GM19351 (cell line): ENCODE measurements around the gene KCNJ16.
"Not testable (repeated sequence)": the region's sequence is repeated elsewhere in the genome, so short reads cannot be mapped to it uniquely, and the experiment has no call there.

Experiments
- ATAC-seq: cut with Tn5 transposase; IDR thresholded peaks from one replicate; pipeline ENCODE4 v1.9.1; 2021; ENCODE audit warnings: mild to moderate bottlenecking, moderate library complexity; ENCODE audit not compliant: unreplicated experiment

Gene KCNJ16

DNA sequence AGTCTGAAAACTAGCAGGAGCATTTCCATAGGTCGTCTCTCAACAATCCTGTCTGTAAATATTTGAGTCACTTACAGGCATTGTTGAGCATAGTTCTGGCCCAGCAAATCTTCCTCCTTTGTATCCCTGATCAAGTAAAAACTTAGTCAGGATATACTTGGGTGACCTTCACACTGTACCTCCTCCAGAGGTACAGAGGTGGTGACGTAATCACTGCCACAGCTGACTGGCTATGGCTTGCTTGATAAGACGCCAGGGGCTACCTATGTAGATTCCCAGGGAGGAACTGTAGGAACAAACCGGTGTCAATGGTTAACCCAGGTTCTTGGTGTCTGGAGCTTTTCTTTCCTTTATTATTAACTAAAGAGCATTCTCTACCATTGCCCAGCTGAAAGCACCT is at the start of gene KCNJ16:
Gene KCNJ16, plus strand, starts transcription at position 270 of the 400 bp plus-strand sequence. CDS start 56,863 bp downstream, outside the sequence.
- ATAC-seq, result no peak

GRCh38 chr17:70028397-70028796 is 46.6 kb upstream of the KCNJ16 start:
- no peak for ATAC-seq

GRCh38 chr17:70028978-70029767 is 45.9 kb upstream of the KCNJ16 start:
- no peak for ATAC-seq

DNA sequence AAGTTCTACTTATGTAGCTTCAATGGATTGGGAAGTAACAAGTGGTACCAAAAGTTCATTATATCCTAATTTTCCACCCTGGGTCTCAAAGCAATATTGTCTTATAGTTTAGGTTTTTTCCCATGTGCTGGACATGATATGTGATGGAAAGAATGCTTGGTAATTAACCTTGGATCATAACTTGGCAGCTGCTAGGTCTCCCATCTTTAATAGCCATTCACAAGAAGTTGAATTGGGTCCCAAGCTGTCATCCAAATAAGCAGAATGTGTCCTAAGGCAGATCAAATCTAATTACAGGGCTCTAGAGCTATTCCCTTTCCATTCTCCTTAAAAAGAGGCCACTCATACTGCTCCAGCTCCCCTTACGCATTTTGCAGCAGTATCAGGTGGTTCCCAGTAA is 44.7 kb upstream of the KCNJ16 start:
- no peak for ATAC-seq

- ATAC-seq, result no peak
Observed at GRCh38 chr17:70031341-70031740, 43.7 kb upstream of the KCNJ16 start.

- no peak for ATAC-seq
Observed at GRCh38 chr17:70033165-70033564, 41.9 kb upstream of the KCNJ16 start.

DNA sequence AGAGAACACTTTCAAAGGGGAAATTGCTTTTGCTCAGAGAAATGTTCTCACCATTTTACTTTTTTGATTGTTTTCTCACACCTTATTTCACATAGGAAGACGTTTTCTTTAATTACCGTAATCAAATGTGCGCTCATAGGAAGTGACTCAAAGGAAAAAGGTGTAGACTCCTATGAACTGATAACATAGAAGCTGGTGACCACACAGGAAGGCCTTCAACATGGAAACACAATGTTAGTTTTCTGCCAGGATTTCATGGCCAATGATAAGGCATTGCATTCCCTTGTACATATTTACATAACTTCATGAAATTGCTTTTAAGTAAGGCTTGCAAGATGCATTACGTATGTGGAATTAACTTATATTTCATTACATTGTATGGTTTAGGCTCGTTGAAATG is 40.9 kb upstream of the KCNJ16 start:
- no peak for ATAC-seq

DNA sequence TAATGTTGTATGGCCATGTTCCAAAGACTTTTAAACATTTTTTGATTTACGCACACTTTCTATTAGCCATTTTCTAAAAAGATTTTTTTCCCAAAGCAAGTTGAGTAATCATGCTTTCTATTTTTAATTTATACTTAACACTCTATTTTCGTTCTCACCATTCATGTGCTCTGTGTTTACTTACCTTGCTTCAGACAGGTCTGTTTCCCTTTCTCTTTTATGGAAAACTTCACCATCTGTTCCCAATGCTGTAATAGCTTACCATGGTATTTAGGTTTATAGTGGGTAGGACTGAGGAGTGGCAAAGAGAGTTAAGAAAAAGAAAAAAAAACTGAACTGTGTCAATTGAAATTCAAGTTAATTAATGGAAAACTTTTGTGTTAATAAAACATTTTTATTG is 37.5 kb upstream of the KCNJ16 start:
- ATAC-seq, result no peak

GRCh38 chr17:70040336-70040735 is 34.7 kb upstream of the KCNJ16 start:
- ATAC-seq, result no peak

- ATAC-seq, result no peak
Observed at GRCh38 chr17:70041061-70041460, 34.0 kb upstream of the KCNJ16 start.

DNA sequence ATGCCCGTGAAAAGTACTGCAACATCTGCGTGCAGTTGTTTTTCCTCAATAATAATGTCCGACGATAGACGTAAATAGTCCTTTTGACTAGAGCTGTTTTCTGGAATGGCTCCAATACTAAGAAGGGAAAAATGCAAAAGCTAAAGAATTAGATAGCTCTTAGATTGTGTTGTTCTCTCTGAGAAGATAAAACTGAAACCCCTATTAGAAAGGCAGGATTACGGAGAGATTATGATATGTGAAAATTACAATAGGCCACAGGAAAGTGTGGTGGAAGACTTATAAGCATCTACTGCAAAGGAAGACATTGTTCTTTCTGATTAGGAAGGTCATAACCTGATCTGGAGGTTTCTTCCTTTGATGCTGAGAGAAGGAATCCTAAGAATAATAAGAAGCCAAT is 33.5 kb upstream of the KCNJ16 start:
- ATAC-seq, result no peak

GRCh38 chr17:70045780-70046179 is 29.2 kb upstream of the KCNJ16 start:
- not testable (repeated sequence) for ATAC-seq

- ATAC-seq, result no peak
Observed at GRCh38 chr17:70047619-70048419, 27.2 kb upstream of the KCNJ16 start.

- no peak for ATAC-seq
Observed at GRCh38 chr17:70049801-70050591, 25.0 kb upstream of the KCNJ16 start.

GRCh38 chr17:70050931-70051330 is 24.1 kb upstream of the KCNJ16 start:
- no peak for ATAC-seq

GRCh38 chr17:70053241-70054234 is 21.5 kb upstream of the KCNJ16 start:
- no peak for ATAC-seq

DNA sequence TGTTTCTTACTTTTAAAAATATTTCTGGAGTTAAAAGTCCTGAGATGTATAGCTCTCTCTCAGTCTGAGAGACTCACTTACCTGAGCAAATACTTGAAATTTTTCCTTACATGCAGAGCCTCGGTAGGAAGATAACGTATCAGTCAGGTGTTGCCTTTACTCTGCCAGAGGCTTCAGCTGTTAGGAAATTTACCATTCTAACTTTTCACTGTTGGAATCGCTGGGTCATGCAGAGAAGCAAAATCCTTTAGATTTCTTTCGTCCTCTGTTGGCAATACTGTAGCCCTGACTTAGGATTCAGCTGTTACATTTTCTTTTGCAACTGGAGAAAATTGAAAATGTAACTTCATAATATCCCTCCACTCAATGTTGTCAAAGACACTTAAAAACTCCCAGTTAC is 20.0 kb upstream of the KCNJ16 start:
- no peak for ATAC-seq

DNA sequence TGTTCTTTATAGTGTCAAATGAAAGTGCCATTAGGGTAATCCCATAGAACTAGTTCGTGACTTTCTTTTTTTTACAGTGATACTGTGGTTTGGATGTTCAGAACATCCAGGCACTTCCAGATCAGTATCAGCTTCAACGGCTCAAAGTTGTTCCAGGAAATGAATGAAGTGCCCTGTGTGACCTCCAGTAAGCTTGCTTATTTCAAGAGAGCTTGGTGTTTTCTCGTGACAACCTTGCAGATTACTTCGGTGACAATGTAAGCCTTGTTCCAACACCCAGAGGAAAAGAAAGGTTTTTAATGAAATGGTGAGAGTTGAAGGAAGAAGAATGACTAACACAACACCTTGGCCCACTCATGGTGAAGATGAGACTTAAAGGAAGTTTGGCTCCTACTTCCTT is 16.0 kb upstream of the KCNJ16 start:
- ATAC-seq, result no peak

DNA sequence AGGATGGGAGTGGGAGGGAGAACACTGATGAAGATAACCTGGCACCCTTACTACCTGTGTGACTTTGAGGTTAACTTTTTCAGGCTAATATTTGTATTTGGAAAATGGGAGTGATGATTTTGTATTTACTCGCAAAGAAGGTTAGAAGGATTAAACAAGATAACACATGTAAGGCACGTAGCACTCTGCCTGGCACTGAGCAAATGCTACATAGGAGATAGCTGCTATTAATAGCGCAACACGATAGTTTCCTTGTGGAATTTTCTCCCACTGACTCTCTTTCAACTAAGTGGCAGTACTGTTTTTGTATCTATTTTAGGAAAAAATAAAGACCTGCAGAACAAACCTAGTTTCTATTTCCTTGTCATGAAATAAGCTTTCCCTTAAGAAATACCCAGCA is 15.4 kb upstream of the KCNJ16 start:
- no peak for ATAC-seq

DNA sequence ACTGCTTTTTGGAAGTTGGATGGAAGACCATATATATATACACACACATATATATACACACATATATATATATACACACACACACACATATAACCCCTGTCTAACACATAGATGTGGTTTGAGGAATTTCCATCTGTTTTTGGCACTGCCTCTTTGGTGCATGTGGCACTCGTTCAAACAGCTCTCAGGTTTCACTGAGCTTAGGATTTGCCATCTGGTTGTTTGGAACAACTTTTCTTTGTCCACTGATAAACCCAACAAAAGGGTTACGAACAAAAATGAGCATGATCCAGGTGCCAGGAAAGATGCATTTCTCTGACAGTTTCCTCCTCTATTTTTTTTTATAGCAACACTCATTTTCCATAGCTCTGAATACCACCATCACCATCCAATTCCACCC is 14.6 kb upstream of the KCNJ16 start:
- no peak for ATAC-seq
